Lung (tissue), 12 donors: ENCODE data around the gene ATRX. TPM values are rescaled to one million over a fixed set of nuclear protein-coding genes. Genes with fewer than 3 reads are reported as not detected.
"Not testable (repeated sequence)": the region's sequence is repeated elsewhere in the genome, so short reads cannot be mapped to it uniquely, and the experiment has no call there.

Experiments
- ATAC-seq: fragments of 200-7000 bp; cut with Tn5 transposase; one replicate; pipeline ENCODE4 v1.9.1; 2020; ENCODE audit warnings: moderate number of reproducible peaks; ENCODE audit not compliant: insufficient read depth, low FRiP score
- DNase-seq, 3 donors: peaks; one replicate each; pipeline ENCODE4 v3.0.0-alpha.2; 2013 to 2017
- H3K27ac ChIP-seq, 2 donors: one replicate each; pipeline ENCODE4 v1.5.1; 2013; ENCODE audit warnings: mild to moderate bottlenecking in 2 of 2, moderate library complexity in 2 of 2, control low read depth in 1 of 2, inconsistent platforms in 1 of 2, low read depth in 1 of 2, low read length in 1 of 2
- H3K27me3 ChIP-seq, 3 donors: one replicate each; pipeline ENCODE4 v1.5.1; 2013; ENCODE audit warnings: low read length in 2 of 3; ENCODE audit not compliant: control insufficient read depth in 3 of 3, insufficient read depth in 3 of 3
- H3K36me3 ChIP-seq, 4 donors: one replicate each; pipeline ENCODE4 v1.5.1; 2013; ENCODE audit warnings: low read length in 4 of 4, mild to moderate bottlenecking in 1 of 4, moderate library complexity in 1 of 4; ENCODE audit not compliant: control insufficient read depth in 4 of 4, insufficient read depth in 4 of 4
- H3K4me1 ChIP-seq, 5 donors: one replicate each; pipeline ENCODE4 v1.5.1; 2013; ENCODE audit warnings: low read length in 5 of 5, mild to moderate bottlenecking in 2 of 5, moderate library complexity in 1 of 5; ENCODE audit not compliant: control insufficient read depth in 5 of 5, insufficient read depth in 5 of 5
- H3K4me3 ChIP-seq: one replicate; pipeline ENCODE4 v1.5.1; 2013; ENCODE audit warnings: mild to moderate bottlenecking, control low read depth, moderate library complexity
- H3K9ac ChIP-seq, 2 donors: one replicate each; pipeline ENCODE4 v1.5.1; 2013; ENCODE audit warnings: low read length in 2 of 2, control low read depth in 1 of 2; ENCODE audit not compliant: insufficient read depth in 1 of 2
- H3K9me3 ChIP-seq, 4 donors: one replicate each; pipeline ENCODE4 v1.5.1; 2013; ENCODE audit warnings: low read length in 3 of 4, mild to moderate bottlenecking in 1 of 4, moderate library complexity in 1 of 4; ENCODE audit not compliant: control insufficient read depth in 4 of 4, insufficient read depth in 3 of 4
- WGBS, 2 donors: extraction: QIAGEN DNeasy Blood & Tissue Kit; methylation state at CpG; one replicate each; pipeline ENCODE4 v1.1.7; 2013; 5-methylcytosine and 5-hydroxymethylcytosine counted together
- polyA plus RNA-seq, 2 donors: library from polyadenylated mRNA; stranded (reverse); fragments of 200-250 nt; gene quantifications; one replicate each; pipeline ENCODE4 v1.2.1, GENCODE V29; 2013
- total RNA-seq, 2 donors: library from RNA; depleted of rRNA in 1 of 2; stranded (reverse); fragments of >200 nt in 1 of 2; gene quantifications; one replicate each; pipeline ENCODE4 v1.2.1, GENCODE V29; 2014 to 2021
- TF ChIP-seq, protein P1 (sequence below): IDR thresholded peaks from 2 replicates; pipeline ENCODE4 v1.5.1; 2012; ENCODE audit warnings: mild to moderate bottlenecking; ENCODE audit errors: control extremely low read depth, extremely low read depth
- donor health status: control.
- donor health status: control.
- donor health status: Bipolar disorder and iron deficiency.
- donor health status: healthy.
- donor health status: DM: yes; HTN: yes; CAD: no.

The ATRX gene
- total and polyA plus RNA-seq, 4 donors, result 10.6 to 208 (median 36.9) TPM

DNA sequence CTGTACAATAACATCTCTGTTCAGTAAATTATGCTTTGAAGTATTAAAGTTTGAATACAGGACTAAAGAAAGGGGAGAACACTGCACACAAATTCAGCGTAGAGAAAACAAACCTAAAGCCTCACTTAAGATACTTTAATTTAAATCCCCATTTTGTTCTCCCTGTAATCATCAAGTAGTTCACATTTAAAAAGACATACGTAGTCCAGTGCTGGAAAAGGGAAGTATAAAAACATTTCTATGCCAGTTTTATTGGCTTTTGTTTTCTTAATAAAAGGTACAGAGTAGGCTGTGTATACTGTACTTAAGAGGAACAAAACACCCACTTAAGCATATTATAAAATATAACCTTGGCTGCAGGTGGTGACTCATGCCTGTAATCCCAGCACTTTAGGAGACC, 237.3 kb downstream of the ATRX start:
- Histone ChIP-seq H3K4me3 (no peak overlapping the region), H3K4me1 (no peaks in the 10 kb centered on the region), H3K36me3 (peaks cover 0 to 1% (median 0%) of the 10 kb centered on the region in 4 donors), H3K9ac (no peak overlapping the region), H3K27ac (no peak overlapping the region), H3K27me3 (no peaks in the 10 kb centered on the region), H3K9me3 (no peaks in the 10 kb centered on the region)
- TF ChIP-seq, protein P1, sequence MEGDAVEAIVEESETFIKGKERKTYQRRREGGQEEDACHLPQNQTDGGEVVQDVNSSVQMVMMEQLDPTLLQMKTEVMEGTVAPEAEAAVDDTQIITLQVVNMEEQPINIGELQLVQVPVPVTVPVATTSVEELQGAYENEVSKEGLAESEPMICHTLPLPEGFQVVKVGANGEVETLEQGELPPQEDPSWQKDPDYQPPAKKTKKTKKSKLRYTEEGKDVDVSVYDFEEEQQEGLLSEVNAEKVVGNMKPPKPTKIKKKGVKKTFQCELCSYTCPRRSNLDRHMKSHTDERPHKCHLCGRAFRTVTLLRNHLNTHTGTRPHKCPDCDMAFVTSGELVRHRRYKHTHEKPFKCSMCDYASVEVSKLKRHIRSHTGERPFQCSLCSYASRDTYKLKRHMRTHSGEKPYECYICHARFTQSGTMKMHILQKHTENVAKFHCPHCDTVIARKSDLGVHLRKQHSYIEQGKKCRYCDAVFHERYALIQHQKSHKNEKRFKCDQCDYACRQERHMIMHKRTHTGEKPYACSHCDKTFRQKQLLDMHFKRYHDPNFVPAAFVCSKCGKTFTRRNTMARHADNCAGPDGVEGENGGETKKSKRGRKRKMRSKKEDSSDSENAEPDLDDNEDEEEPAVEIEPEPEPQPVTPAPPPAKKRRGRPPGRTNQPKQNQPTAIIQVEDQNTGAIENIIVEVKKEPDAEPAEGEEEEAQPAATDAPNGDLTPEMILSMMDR, result no peak
- ATAC-seq (no peak), DNase-seq (no peak)
- WGBS, 2 donors, result 66 to 80% methylated on average over 2 of the region's 2 CpGs

DNA sequence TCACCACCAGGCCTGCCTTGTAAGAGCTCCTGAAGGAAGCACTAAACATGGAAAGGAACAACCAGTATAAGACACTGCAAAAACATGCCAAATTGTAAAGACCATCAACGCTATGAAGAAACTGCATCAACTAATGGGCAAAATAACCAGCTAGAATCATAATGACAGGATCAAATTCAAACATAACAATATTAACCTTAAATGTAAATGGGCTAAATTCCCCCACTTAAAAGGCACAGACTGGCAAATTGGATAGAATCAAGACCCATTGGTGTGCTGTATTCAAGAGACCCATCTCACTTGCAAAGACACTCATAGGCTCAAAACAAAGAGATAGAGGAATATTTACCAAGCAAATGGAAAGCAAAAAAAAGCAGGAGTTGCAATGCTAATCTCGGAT, 246.2 kb downstream of the ATRX start:
- not testable (repeated sequence) for DNase-seq, H3K4me3 ChIP-seq, H3K4me1 ChIP-seq, ATAC-seq, H3K9ac ChIP-seq, H3K36me3 ChIP-seq, H3K27ac ChIP-seq, H3K27me3 ChIP-seq, H3K9me3 ChIP-seq
- 84 to 92% methylated on average over 2 of the region's 2 CpGs for WGBS, 2 donors

DNA sequence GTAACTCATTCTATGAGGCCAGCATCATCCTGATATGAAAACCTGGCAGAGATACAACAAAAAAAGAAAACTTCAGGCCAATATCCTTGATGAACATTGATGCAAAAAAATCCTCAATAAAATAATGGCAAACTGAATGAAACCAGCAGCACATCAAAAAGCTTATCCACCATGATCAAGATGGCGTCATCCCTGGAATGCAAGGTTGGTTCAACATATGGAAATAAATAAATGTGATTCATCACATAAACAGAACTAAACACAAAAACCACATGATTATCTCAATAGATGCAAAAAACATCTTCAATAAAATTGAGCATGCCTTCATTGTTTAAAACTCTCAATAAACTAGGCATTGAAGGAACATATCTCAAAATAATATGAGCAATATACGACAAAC, 254.8 kb downstream of the ATRX start:
- ATAC-seq, H3K9me3 ChIP-seq, H3K4me1 ChIP-seq, H3K27me3 ChIP-seq, H3K27ac ChIP-seq, H3K4me3 ChIP-seq, H3K36me3 ChIP-seq, H3K9ac ChIP-seq: not testable (repeated sequence)
- 81 to 97% methylated on average over 2 of the region's 2 CpGs for WGBS, 2 donors
- peak in 1 of 3 donors; percentile 20 for DNase-seq

DNA sequence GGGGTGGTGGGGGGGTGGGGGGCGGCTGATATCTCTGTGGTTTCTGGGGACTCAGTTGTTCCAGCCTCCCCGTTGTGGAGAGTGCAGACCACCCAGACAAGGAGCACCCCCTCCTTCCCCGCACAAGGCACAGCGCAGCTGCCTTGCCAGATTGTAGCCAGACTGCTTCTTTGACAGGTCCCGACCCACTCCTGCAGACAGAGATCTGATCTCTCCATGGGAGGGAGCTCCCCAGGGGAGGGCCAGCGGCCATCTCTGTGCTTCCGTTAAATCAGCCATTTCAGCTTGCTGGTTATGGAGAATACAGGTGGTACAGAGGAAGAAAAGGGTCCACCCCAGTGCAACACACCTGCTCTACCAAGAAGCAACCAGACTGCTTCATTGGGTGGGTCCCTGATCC, 258.0 kb downstream of the ATRX start:
- H3K36me3 ChIP-seq, result no peaks in the 10 kb centered on the region
- H3K9ac ChIP-seq, result no peak overlapping the region
- peaks cover 0 to 7% (median 0%) of the 10 kb centered on the region in 5 donors for H3K4me1 ChIP-seq
- no peaks in the 10 kb centered on the region for H3K27me3 ChIP-seq
- H3K9me3 ChIP-seq, result no peaks in the 10 kb centered on the region
- 75 to 92% methylated on average over 5 to 7 of the region's 7 CpGs for WGBS, 2 donors
- TF ChIP-seq, protein P1, result no peak
- H3K27ac ChIP-seq, result no peak overlapping the region
- no peak for DNase-seq
- no peak for ATAC-seq
- no peak overlapping the region for H3K4me3 ChIP-seq
